ENCODE data around the gene AQP12A.
"Not testable (repeated sequence)": the region's sequence is repeated elsewhere in the genome, so short reads cannot be mapped to it uniquely, and the experiment has no call there.

DNA sequence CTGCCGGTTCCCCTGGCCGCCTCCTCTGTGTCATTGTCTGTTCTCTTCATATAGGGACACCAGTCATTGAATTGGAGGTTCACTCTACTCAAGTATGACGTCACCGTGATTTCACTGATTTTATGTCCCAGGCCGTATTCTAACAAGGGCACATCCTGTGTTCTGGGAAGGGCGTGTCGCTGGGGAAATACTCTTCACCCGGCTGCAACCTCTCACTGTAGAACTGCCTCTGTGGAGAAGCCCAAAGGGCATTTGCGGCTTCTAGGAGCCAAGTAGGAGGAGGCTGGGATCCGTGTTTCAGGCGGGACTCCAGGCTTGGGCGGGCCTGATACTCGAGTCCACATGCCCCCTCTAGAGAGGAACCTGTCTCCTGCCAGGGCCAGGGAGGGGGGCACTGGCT, 4.8 kb downstream of the AQP12A start:
- TF ChIP-seq CTCF (conservative IDR thresholded peaks at IDR 0.05; ENCODE audit: low read depth in 2 of 2); POLR2AphosphoS5 (IDR thresholded peaks at IDR 0.05; ENCODE audit: low read depth); EZH2 (IDR thresholded peaks at IDR 0.05; ENCODE audit: low read depth, unreplicated experiment); JUNB (IDR thresholded peaks at IDR 0.05; ENCODE audit: unreplicated experiment); CREB1 (CRISPR knock-in tag; IDR thresholded peaks at IDR 0.05; ENCODE audit: low read depth); STAT1 (IDR thresholded peaks at IDR 0.05; ENCODE audit: unreplicated experiment): not testable (repeated sequence)
